Spinal cord (tissue), 10 donors: ENCODE results near the gene ENOX2. TPM values are rescaled to one million over a fixed set of nuclear protein-coding genes. Genes with fewer than 3 reads are reported as not detected.

Source experiments
- DNase-seq, 6 donors: peaks; one replicate each; pipeline versions ENCODE4 v3.0.0 to v3.0.0-alpha.2; 2013 to 2015; ENCODE audit warnings: low spot score in 6 of 6, low read depth in 4 of 6
- H3K27ac ChIP-seq: one replicate; pipeline ENCODE4 v1.5.1; 2013; ENCODE audit warnings: low read depth, low read length, control low read depth
- H3K27me3 ChIP-seq: one replicate; pipeline ENCODE4 v1.6.1; 2013; ENCODE audit warnings: low read length; ENCODE audit not compliant: control insufficient read depth, insufficient read depth
- H3K36me3 ChIP-seq: one replicate; pipeline ENCODE4 v1.6.1; 2013; ENCODE audit warnings: low read length; ENCODE audit not compliant: control insufficient read depth, insufficient read depth
- H3K4me1 ChIP-seq: one replicate; pipeline ENCODE4 v1.6.1; 2013; ENCODE audit warnings: low read length; ENCODE audit not compliant: control insufficient read depth, insufficient read depth
- H3K4me3 ChIP-seq: one replicate; pipeline ENCODE4 v1.5.1; 2013; ENCODE audit warnings: low read depth, low read length, control low read depth
- H3K9me3 ChIP-seq: one replicate; pipeline ENCODE4 v1.6.1; 2013; ENCODE audit warnings: low read length; ENCODE audit not compliant: control insufficient read depth, insufficient read depth
- WGBS: methylation state at CpG from one replicate; pipeline ENCODE4 v1.1.5; 2013; ENCODE audit warnings: missing lambda C conversion rate; ENCODE audit not compliant: insufficient coverage; 5-methylcytosine and 5-hydroxymethylcytosine counted together
- polyA plus RNA-seq, 2 donors: library from polyadenylated mRNA; unstranded; fragments of 120-200 nt; gene quantifications; one replicate each; pipeline ENCODE4 v1.2.1, GENCODE V29; 2013; ENCODE audit not compliant: insufficient read length in 2 of 2
- total RNA-seq, 2 donors: library from RNA; depleted of rRNA in 1 of 2; stranded (reverse); fragments of 120-200 nt in 1 of 2; fragments of >200 nt in 1 of 2; gene quantifications; one replicate each; pipeline versions ENCODE4 v1.2.3 to v1.2.4, GENCODE V29; 2013 to 2014
- donor health status: healthy.

ENOX2 gene
- total and polyA plus RNA-seq, 4 donors, result 6.1 to 16.6 (median 13.3) TPM

DNA sequence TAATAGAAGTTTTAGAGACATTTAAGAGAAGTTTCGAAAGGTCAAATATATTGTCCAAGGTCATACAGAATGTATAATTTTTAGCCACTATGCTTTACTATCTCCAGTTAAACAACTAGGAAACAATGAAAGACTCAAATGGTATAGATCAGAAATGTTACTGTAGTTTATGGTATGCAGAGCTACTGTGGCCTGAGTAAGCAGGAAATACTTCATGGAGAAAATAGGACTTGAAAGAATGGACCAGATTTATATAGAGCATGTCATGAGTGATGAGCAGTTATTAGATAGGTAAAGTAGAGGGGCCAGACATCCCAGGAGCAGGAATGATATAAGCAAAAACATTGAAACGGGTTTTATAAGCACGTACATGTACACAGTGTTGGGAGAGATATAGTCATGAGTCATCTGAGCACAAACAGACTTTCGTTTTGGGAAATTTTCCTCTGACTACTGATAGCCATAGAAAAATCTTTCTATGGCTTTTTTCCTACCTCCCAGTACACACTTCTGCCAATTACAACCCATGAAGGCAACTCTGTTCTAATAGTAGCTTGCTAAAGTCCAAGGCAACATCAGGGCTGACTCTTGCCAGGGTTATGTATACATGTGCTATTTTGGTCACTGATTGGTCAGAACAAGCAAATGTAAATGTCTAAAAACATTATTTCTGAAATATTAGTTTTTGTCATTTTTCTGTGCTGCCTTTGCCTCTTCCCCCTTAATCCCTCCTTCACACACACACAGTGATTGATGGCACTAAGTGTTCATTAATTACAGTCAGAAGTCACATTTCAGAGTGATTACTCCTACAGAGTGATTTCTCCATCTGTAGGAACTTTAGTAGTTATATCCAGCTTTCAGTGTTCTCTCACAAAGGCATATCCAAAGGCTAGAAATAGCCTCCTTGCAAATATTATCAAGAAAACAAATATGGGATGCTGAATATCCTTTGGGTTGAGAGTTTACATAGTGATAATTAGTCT, 198.7 kb downstream of the ENOX2 start:
- DNase-seq, result no peak
- Histone ChIP-seq H3K27me3 (peaks cover 2% of the 10 kb centered on the region), H3K4me3 (no peak overlapping the region), H3K4me1 (no peaks in the 10 kb centered on the region), H3K9me3 (no peaks in the 10 kb centered on the region), H3K27ac (no peak overlapping the region), H3K36me3 (no peaks in the 10 kb centered on the region)
- WGBS, result 67% methylated on average over 2 of the region's 4 CpGs

DNA sequence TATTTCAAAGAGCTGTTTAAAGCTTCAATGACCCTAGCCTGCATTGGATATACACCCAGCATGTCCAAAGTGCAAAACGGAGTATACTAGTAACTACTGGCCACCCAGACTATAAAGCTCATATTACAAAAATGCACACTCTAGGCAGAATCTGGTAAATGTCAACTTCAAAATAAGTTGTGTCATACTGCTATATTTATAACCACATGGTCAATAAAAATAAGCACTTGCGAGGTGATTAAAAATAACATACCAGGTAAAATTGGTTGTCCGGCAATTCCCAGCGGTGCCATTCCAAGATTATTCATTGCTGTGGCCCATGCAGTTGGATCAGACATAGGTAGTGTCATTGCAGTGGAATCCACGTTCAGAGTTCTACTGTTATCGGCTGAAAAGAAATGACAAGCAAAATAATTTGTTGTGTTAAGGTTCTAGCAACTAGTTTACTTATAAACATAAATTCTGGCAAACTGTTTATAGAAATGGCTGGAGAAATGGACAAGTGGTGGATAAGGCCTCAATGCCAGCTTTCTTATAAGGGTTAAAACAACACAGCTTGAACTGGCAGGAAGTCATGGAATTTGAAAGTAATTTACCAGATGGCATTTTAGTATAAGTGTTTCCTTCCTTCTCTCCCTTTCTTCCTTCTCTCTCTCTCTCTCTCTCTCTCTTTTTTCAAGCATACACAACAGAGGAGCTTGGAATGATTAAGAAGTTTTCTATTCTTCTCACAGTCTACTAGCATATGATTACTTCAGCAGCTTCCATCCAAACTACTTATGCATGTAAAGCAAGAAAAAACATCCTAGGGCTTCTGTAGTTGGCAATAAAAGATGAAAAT, 199.9 kb downstream of the ENOX2 start:
- H3K4me1 ChIP-seq, result no peaks in the 10 kb centered on the region
- H3K9me3 ChIP-seq, result no peaks in the 10 kb centered on the region
- H3K27ac ChIP-seq, result no peak overlapping the region
- no peaks in the 10 kb centered on the region for H3K36me3 ChIP-seq
- peak in 2 of 6 donors; percentile 4 to 17 for DNase-seq
- WGBS, result 80% methylated on average over 2 of the region's 6 CpGs
- no peaks in the 10 kb centered on the region for H3K27me3 ChIP-seq
- H3K4me3 ChIP-seq, result no peak overlapping the region

DNA sequence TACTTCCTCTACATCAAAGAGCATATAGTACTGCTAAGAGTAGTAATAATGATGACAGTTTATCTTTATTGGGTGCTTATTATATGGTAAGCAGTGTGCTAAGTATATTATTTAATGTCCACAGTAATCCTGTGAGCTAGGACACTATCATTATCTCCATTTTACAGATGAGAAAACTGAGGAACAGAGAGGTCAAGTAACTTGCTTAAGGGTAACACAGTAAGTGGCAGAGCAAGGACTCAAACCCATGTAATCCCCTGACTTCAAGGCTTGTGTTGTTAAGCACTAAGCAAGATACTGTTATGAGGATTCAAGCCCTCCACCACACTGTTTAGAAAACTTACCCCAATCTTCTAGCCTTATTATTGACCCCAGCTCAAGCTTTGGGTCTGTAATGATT, 202.4 kb downstream of the ENOX2 start:
- Histone ChIP-seq H3K9me3 (no peaks in the 10 kb centered on the region), H3K36me3 (no peaks in the 10 kb centered on the region), H3K4me3 (no peak overlapping the region), H3K27ac (no peak overlapping the region), H3K4me1 (no peaks in the 10 kb centered on the region), H3K27me3 (no peaks in the 10 kb centered on the region)
- DNase-seq, result no peak

DNA sequence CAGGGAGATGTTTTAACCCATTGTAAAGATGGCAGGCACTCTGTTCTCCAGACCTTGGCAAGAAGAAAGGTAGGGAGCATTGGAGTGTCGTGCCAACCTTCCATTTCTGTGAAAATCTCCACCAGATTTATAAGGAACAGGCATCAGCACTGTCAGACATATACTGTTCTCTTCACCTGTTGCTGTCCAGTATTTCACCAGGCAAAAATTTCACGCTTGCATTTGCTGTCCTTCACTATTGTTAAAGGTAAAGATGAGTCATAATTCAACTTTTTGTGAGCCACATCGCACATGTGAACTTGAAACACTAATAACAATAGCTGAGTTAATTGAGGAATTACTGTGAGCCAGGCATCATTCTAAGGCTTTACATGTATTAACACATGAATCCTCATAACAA, 203.4 kb downstream of the ENOX2 start:
- H3K27me3 ChIP-seq, result no peaks in the 10 kb centered on the region
- DNase-seq, result no peak
- no peak overlapping the region for H3K27ac ChIP-seq
- H3K36me3 ChIP-seq, result no peaks in the 10 kb centered on the region
- no CpG with 5 or more reads among the region's 3 CpGs for WGBS
- no peaks in the 10 kb centered on the region for H3K9me3 ChIP-seq
- H3K4me3 ChIP-seq, result no peak overlapping the region
- H3K4me1 ChIP-seq, result no peaks in the 10 kb centered on the region

DNA sequence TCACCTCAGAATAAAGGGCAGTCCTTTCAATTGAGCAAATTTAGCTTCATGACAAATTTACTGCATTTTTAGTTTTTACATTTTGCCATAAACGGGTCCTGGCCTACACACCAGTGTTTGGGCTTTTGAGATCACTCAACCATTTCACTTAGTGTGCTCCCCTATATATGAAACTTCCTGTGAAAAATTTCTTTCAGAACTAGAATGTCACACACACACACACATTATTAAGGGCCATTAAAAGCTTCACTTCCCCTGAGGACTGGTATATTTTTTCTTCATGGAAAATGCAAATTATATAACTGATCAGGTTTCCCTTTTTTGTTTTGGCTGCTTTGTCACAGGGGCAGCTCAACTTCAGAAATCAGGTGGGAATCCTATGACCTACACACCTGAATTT, 206.5 kb downstream of the ENOX2 start:
- 50% methylated on average over 1 of the region's 1 CpG for WGBS
- no peaks in the 10 kb centered on the region for H3K27me3 ChIP-seq
- DNase-seq, result no peak
- H3K36me3 ChIP-seq, result no peaks in the 10 kb centered on the region
- no peak overlapping the region for H3K4me3 ChIP-seq
- no peak overlapping the region for H3K27ac ChIP-seq
- H3K4me1 ChIP-seq, result no peaks in the 10 kb centered on the region
- no peaks in the 10 kb centered on the region for H3K9me3 ChIP-seq

DNA sequence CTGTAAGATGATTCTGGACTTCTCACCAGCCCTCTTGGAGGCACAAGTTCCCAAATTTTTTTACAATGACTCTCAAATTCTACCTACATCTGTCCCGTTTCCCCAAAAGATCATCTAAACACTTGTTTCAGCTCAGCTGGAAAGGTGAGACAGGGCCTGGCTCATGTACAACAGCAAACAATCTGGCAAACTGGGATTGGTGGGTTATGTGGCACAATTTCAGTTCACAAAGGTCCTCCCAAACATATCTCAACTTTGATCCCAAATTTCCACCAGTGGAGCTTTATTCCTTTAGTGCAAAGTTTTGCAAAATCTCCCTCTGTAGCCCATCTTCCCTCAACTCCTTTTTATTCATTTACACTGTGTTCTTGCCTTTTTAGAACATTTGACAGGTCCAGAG, 207.1 kb downstream of the ENOX2 start:
- no peaks in the 10 kb centered on the region for H3K9me3 ChIP-seq
- WGBS, result 67% methylated on average over 1 of the region's 1 CpG

DNA sequence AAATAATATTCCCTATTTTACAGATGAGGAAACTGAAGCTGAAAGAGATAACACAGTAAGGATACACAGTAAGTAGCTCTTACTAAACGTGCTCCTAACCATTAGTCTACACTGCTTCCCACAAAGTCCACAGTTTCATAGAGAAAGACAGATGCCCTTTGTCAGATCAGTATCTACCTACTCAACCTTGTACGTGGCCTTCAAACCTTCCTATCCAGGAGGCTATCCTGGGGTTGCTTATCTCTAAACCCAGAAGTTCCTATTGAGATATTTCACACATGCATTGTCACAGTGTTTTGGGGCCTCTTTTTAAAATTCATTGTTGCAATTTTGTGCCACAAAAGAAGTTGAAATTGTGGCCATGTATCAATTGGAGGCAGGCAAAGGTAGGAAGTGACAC, 208.0 kb downstream of the ENOX2 start:
- Histone ChIP-seq H3K4me1 (no peaks in the 10 kb centered on the region), H3K36me3 (no peaks in the 10 kb centered on the region), H3K27me3 (no peaks in the 10 kb centered on the region), H3K4me3 (no peak overlapping the region), H3K27ac (no peak overlapping the region), H3K9me3 (no peaks in the 10 kb centered on the region)
- DNase-seq, result no peak
- WGBS, result 67% methylated on average over 1 of the region's 2 CpGs

More for the DNA sequence above, 207.1 kb downstream of the ENOX2 start:
- H3K27me3 ChIP-seq, result no peaks in the 10 kb centered on the region
- no peak for DNase-seq
- no peaks in the 10 kb centered on the region for H3K36me3 ChIP-seq
- no peaks in the 10 kb centered on the region for H3K4me1 ChIP-seq
- no peak overlapping the region for H3K4me3 ChIP-seq
- no peak overlapping the region for H3K27ac ChIP-seq

DNA sequence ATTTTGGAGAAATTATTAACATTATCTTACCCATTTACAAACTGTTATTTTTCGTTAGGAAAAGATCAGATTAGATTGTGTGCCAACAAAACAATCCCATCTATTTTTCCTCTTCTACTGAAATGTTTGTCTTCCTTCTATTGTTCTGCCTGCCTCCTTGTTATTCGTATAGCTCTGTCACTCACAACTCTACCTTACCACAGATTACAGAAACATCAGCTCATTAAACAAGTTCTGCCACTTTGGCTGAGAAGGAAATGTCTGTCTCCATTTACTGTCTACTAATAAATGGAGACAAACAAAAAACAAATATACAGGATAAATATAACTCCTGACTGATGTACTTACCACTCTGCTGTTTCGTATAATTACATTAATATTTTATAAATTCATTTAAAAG, 211.4 kb downstream of the ENOX2 start:
- WGBS, result no CpG with 5 or more reads among the region's 3 CpGs
- Histone ChIP-seq H3K9me3 (no peaks in the 10 kb centered on the region), H3K27me3 (no peaks in the 10 kb centered on the region), H3K4me1 (no peaks in the 10 kb centered on the region), H3K4me3 (no peak overlapping the region), H3K36me3 (no peaks in the 10 kb centered on the region), H3K27ac (no peak overlapping the region)
- no peak for DNase-seq

DNA sequence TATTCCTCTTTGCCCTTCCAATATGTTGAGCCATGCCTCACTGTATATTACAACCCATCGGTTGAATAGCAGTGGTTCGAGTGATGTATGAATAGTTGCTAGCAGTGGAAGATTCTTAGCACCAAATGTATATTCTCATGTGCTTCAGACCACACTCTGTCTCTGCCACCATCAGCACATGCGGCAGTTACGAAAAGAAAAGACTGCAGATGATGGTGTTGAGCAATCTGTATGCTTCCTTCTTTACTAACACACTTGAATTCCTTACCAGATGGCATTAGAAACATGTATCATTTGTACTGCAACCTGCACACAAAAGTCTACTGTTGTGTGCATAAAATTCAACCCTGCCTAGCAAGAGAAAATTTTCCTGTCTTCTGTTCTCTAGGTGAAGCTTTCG, 214.6 kb downstream of the ENOX2 start:
- no peak for DNase-seq
- Histone ChIP-seq H3K4me1 (no peaks in the 10 kb centered on the region), H3K4me3 (no peak overlapping the region), H3K36me3 (no peaks in the 10 kb centered on the region), H3K9me3 (no peaks in the 10 kb centered on the region), H3K27ac (no peak overlapping the region), H3K27me3 (no peaks in the 10 kb centered on the region)
- WGBS, result 73% methylated on average over 2 of the region's 5 CpGs
